K562 (cell line): ENCODE data around the gene TAS1R3. TPM values are rescaled to one million over a fixed set of nuclear protein-coding genes. Genes with fewer than 3 reads are reported as not detected.

ENCODE experiments used
- ATAC-seq: fragments of 200-7000 bp; cut with Tn5 transposase; 3 replicates; pipeline ENCODE4 v1.9.1; 2020; ENCODE audit warnings: moderate library complexity
- BruUV-seq: library from RNA; stranded (reverse); fragments of 400-500 nt; replicated peaks from 2 replicates; lab custom pipeline; 2021; lab: Mats Ljungman, UMichigan
- CTCF ChIA-PET: fragments of 300-600 bp; formaldehyde crosslinking; extraction: SDS; loops from one replicate; lab custom pipeline; 2021; ENCODE audit warnings: low intra/inter-chr PET ratio; lab: Yijun Ruan, JAX
- POLR2A ChIA-PET: fragments of 300-600, 350-650 bp; sonication (Branson Sonifier 250); formaldehyde crosslinking; extraction: SDS; loops from one replicate; lab custom pipeline; 2021; ENCODE audit warnings: antibody characterized with exemption, inconsistent platforms; lab: Yijun Ruan, JAX
- DNase-seq, 4 experiments: peaks; one replicate each; pipeline versions ENCODE4 v3.0.0 to v3.0.0-alpha.2; 2011 to 2018; ENCODE audit warnings: low spot score in 3 of 4, mixed read lengths in 3 of 4; ENCODE audit errors: extremely low read depth in 1 of 4
- FAIRE-seq: peaks from 2 replicates; lab custom pipeline; 2011; peaks lifted over from hg19 to GRCh38; lab: Jason Lieb, UNC
- H2AFZ ChIP-seq: 2 replicates; pipeline ENCODE4 v1.6.0; 2011; ENCODE audit warnings: low read depth, low read length, control low read depth, inconsistent platforms
- H3K27ac ChIP-seq: fragments of 200-600 bp; 3 replicates; pipeline ENCODE4 v1.8.0; 2011; ENCODE audit warnings: low read depth, mild to moderate bottlenecking, control low read depth, inconsistent platforms, low read length, moderate library complexity, mixed read lengths; ENCODE audit errors: extremely low read depth
- H3K27me3 ChIP-seq, 2 experiments: fragments of 300-600 bp in 1 of 2; 2 replicates in 1 of 2; 3 replicates in 1 of 2; pipeline versions ENCODE4 v1.6.0 to v1.8.0; 2011; ENCODE audit warnings: inconsistent platforms in 2 of 2, low read length in 2 of 2, mild to moderate bottlenecking in 1 of 2, mixed read lengths in 1 of 2, moderate library complexity in 1 of 2; ENCODE audit not compliant: control insufficient read depth in 2 of 2, insufficient read depth in 2 of 2
- H3K36me3 ChIP-seq: fragments of 300-600 bp; 3 replicates; pipeline ENCODE4 v1.8.0; 2011; ENCODE audit warnings: mild to moderate bottlenecking, low read length, inconsistent platforms; ENCODE audit not compliant: control insufficient read depth, insufficient read depth
- H3K4me1 ChIP-seq, 2 experiments: fragments of 200-600 bp in 1 of 2; replicated peaks in 1 of 2; 2 replicates in 1 of 2; 3 replicates in 1 of 2; pipeline versions ENCODE4 v1.5.1 to v1.8.0; 2011; ENCODE audit warnings: inconsistent platforms in 2 of 2, low read length in 2 of 2, mild to moderate bottlenecking in 1 of 2, mixed read lengths in 1 of 2, moderate library complexity in 1 of 2; ENCODE audit not compliant: control insufficient read depth in 2 of 2, insufficient read depth in 2 of 2
- H3K4me2 ChIP-seq: 2 replicates; pipeline ENCODE4 v1.6.1; 2011; ENCODE audit warnings: low read length, control low read depth, inconsistent platforms, mixed read lengths; ENCODE audit not compliant: insufficient read depth
- H3K4me3 ChIP-seq: fragments of 200-600 bp; sonication (generic), shearing (Covaris generic); 2 replicates; pipeline ENCODE4 v1.5.1; 2016; ENCODE audit warnings: control low read depth, inconsistent platforms
- H3K79me2 ChIP-seq: fragments of 200-600 bp; 3 replicates; pipeline ENCODE4 v1.8.0; 2011; ENCODE audit warnings: low read length, inconsistent platforms; ENCODE audit not compliant: control insufficient read depth, insufficient read depth
- H3K9ac ChIP-seq, 2 experiments: 2 replicates each; pipeline versions ENCODE4 v1.6.0 to v1.6.1; 2011; ENCODE audit warnings: low read depth in 2 of 2, low read length in 2 of 2, control low read depth in 1 of 2, inconsistent platforms in 1 of 2, mild to moderate bottlenecking in 1 of 2, mixed read lengths in 1 of 2; ENCODE audit not compliant: insufficient read depth in 1 of 2
- H3K9me1 ChIP-seq: one replicate; pipeline ENCODE4 v1.6.0; 2011; ENCODE audit warnings: inconsistent platforms, mild to moderate bottlenecking, low read length, moderate library complexity; ENCODE audit not compliant: control insufficient read depth, insufficient read depth
- H3K9me3 ChIP-seq: replicated peaks from 2 replicates; pipeline ENCODE4 v1.5.1; 2011; ENCODE audit warnings: low read depth, low read length, inconsistent platforms; ENCODE audit not compliant: control insufficient read depth, insufficient read depth
- H4K20me1 ChIP-seq: replicated peaks from 2 replicates; pipeline ENCODE4 v1.6.1; 2011; ENCODE audit warnings: low read length, inconsistent platforms, mixed read lengths; ENCODE audit not compliant: control insufficient read depth, insufficient read depth
- ARID3A ChIP-seq: IDR thresholded peaks from 2 replicates; pipeline ENCODE4 v1.6.1; 2012; ENCODE audit warnings: low read depth, low read length, improper control_type of control experiment, borderline replicate concordance
- CREBBP ChIP-seq: IDR thresholded peaks from one replicate; pipeline ENCODE4 v1.6.1; 2012; ENCODE audit warnings: low read depth, mild to moderate bottlenecking, control low read depth, inconsistent platforms, low read length
- FOXP4 ChIP-seq: sonication (generic); formaldehyde crosslinking; IDR thresholded peaks from 2 replicates; pipeline ENCODE4 v1.8.0; 2022; ENCODE audit warnings: mild to moderate bottlenecking, missing genetic modification reagents, borderline replicate concordance
- HOXB6 ChIP-seq: fragments of 250-450 bp; sonication (Bioruptor Pico); IDR thresholded peaks from 2 replicates; pipeline ENCODE4 v1.5.1; 2022; ENCODE audit warnings: mild to moderate bottlenecking, borderline replicate concordance
- ILK ChIP-seq: fragments of 450-650 bp; IDR thresholded peaks from 2 replicates; pipeline ENCODE4 v1.6.1; 2016; ENCODE audit warnings: missing genetic modification characterization, low read depth, mild to moderate bottlenecking, missing compliant biosample characterization, moderate library complexity, borderline replicate concordance
- OTX1 ChIP-seq: fragments of 450-650 bp; formaldehyde crosslinking; IDR thresholded peaks from 2 replicates; pipeline ENCODE4 v1.4.0; 2022; ENCODE audit warnings: mild to moderate bottlenecking
- RUNX1 ChIP-seq: sonication (generic); IDR thresholded peaks from 2 replicates; pipeline ENCODE4 v1.6.1; 2016; ENCODE audit warnings: antibody characterized with exemption, low read depth
- TRIM25 ChIP-seq: fragments of 450-650 bp; IDR thresholded peaks from 2 replicates; pipeline ENCODE4 v1.7.0; 2016; ENCODE audit warnings: borderline replicate concordance
- WHSC1 ChIP-seq: IDR thresholded peaks from one replicate; pipeline ENCODE4 v1.6.1; 2012; ENCODE audit warnings: low read length, control low read depth, inconsistent platforms
- ZBTB33 ChIP-seq: sonication (generic); formaldehyde crosslinking; IDR thresholded peaks from 2 replicates; pipeline ENCODE4 v1.8.1; 2023; ENCODE audit warnings: mild to moderate bottlenecking, missing genetic modification reagents
- ZFPM2 ChIP-seq: fragments of 250-450 bp; sonication (Bioruptor Pico); IDR thresholded peaks from 2 replicates; pipeline ENCODE4 v1.5.1; 2022; ENCODE audit warnings: mild to moderate bottlenecking
- ZKSCAN1 ChIP-seq: fragments of 150-350 bp; IDR thresholded peaks from 2 replicates; pipeline ENCODE4 v1.6.1; 2016; ENCODE audit warnings: low read depth, low read length
- ZNF398 ChIP-seq: fragments of 250-450 bp; sonication (Bioruptor Pico); IDR thresholded peaks from 2 replicates; pipeline ENCODE4 v1.8.0; 2021; ENCODE audit warnings: moderate library complexity, mild to moderate bottlenecking, inconsistent platforms
- WGBS: fragments of 100-300 bp; shearing (Covaris generic); methylation state at CpG from one replicate; pipeline ENCODE4 v1.1.6; 2016; ENCODE audit warnings: low coverage, mixed read lengths; ENCODE audit not compliant: insufficient coverage; ENCODE audit errors: missing lambda C conversion rate; 5-methylcytosine and 5-hydroxymethylcytosine counted together
- in situ Hi-C: fragments of 300-500 bp; cut with MboI; formaldehyde crosslinking; loops from 4 replicates; pipeline ENCODE4 v1.15.0; 2018; ENCODE audit warnings: inconsistent platforms, mixed read lengths
- intact Hi-C: fragments of 100-400 bp; cut with micrococcal nuclease; formaldehyde crosslinking; loops from 2 replicates; pipeline ENCODE4 v1.14.2; 2022
- polyA plus RNA-seq, 8 experiments: library from polyadenylated mRNA; depleted of rRNA in 4 of 8; stranded (reverse) in 5 of 8; unstranded in 3 of 8; fragments of >200 nt; fragmentation: Nextera tagmentation in 2 of 8; fragmentation: Illumina TruSeq in 1 of 8; extraction: Ambion mirVana in 2 of 8; extraction: Trizol in 1 of 8; gene quantifications; 2 replicates each; pipeline versions ENCODE4 v1.2.1 to v1.2.3, GENCODE V29; 2011 to 2014; ENCODE audit warnings: inconsistent platforms in 1 of 8, missing spikeins in 1 of 8
- total RNA-seq, 7 experiments: library from RNA; depleted of rRNA in 6 of 7; stranded (reverse); fragments of >200 nt in 6 of 7; fragmentation: Illumina TruSeq in 2 of 7; extraction: Trizol in 2 of 7; gene quantifications; 2 replicates each; pipeline versions ENCODE4 v1.2.1 to v1.2.3, GENCODE V29; 2011 to 2021; ENCODE audit warnings: low replicate concordance in 1 of 7

Gene TAS1R3
- total and polyA plus RNA-seq, 9 of the 15 experiments (the other 6 are each of a cell fraction or from before 2014, with no cell fraction given): 0.07 to 0.13 TPM; not detected in 7

- no peaks in the 10 kb centered on the region for H4K20me1 ChIP-seq
- H3K27ac ChIP-seq: no peak overlapping the region
- peaks cover 4 to 27% of the 10 kb centered on the region in 2 experiments; a peak in 3 of 5 replicates for H3K4me1 ChIP-seq
- FAIRE-seq: no peak
- no peak for DNase-seq
- H3K9me3 ChIP-seq: peaks cover 2% of the 10 kb centered on the region; the same call in 1 of the 2 replicates
- H3K9ac ChIP-seq: peak overlapping the region in 1 of 2 experiments; percentile 79; a peak in 2 of 4 replicates
- H3K4me2 ChIP-seq: no peak overlapping the region
- intact Hi-C loops (no loop called here), in situ Hi-C loops (no loop called here)
- POLR2A ChIA-PET: interaction anchor here (0.9 kb wide), 1 partner anchor 9 kb away, joined by 3 read pairs; no protein-coding TSS in a partner anchor
- no peak overlapping the region for H3K4me3 ChIP-seq
- H3K27me3 ChIP-seq: no peaks in the 10 kb centered on the region
- CTCF ChIA-PET: no interaction called here
- H3K79me2 ChIP-seq: no peaks in the 10 kb centered on the region; the same call in 2 of the 3 replicates
- H3K36me3 ChIP-seq: peaks cover 14% of the 10 kb centered on the region
- no peak overlapping the region for H2AFZ ChIP-seq
- WGBS: 80% methylated on average over 8 of the region's 8 CpGs
- ATAC-seq: no peak
- no peaks in the 10 kb centered on the region for H3K9me1 ChIP-seq
- BruUV-seq: no TSS peak
- TF ChIP-seq WHSC1 (no peak), ZNF398 (no peak), ZBTB33 (CRISPR knock-in tag) (no peak), FOXP4 (CRISPR knock-in tag) (no peak), CREBBP (no peak), ZKSCAN1 (no peak), ILK (tag) (no peak), ARID3A (no peak), TRIM25 (no peak), ZFPM2 (CRISPR knock-in tag) (no peak), HOXB6 (CRISPR knock-in tag) (no peak), RUNX1 (no peak), OTX1 (no peak)
These were observed 50.2 kb downstream of the TAS1R3 start for GRCh38 chr1:1381294-1381693.
